ENCODE data around the gene FAM13C.
"Not testable (repeated sequence)": the region's sequence is repeated elsewhere in the genome, so short reads cannot be mapped to it uniquely, and the experiment has no call there.

FAM13C gene

GRCh38 chr10:59362144-59362958, at the start of gene FAM13C:
Gene FAM13C, minus strand, starts transcription at chr10:59362549. Its CDS starts 89 bp downstream, at chr10:59362460.
- Histone ChIP-seq H2AFZ (ENCODE audit: low read length, unreplicated experiment) (peak within 1 kb of the TSS; percentile 91), H3K27ac (ENCODE audit: low read depth, low read length) (no peak within 1 kb of the TSS), H3K79me2 (ENCODE audit: control insufficient read depth, insufficient read depth, low read length, unreplicated experiment) (no peaks in the 10 kb centered on the region), H3K27me3 (ENCODE audit: insufficient read depth, low read length) (0 out of 2 replicates have a peak, but pooled peaks cover 3% of the 10 kb centered on the region), H3K36me3 (ENCODE audit: insufficient read depth, low read length) (no peaks in the 10 kb centered on the region), H3K4me3 (ENCODE audit: low read depth, low read length) (peak within 1 kb of the TSS; percentile 79), H3K4me1 (ENCODE audit: control insufficient read depth, insufficient read depth, low read length, unreplicated experiment) (no peaks in the 10 kb centered on the region)

GRCh38 chr10:59405235-59405634, 42.9 kb upstream of the FAM13C start:
- Histone ChIP-seq H3K4me3 (ENCODE audit: low read depth, low read length) (no peak overlapping the region), H3K36me3 (ENCODE audit: insufficient read depth, low read length) (no peaks in the 10 kb centered on the region), H3K79me2 (ENCODE audit: control insufficient read depth, insufficient read depth, low read length, unreplicated experiment) (no peaks in the 10 kb centered on the region), H3K27me3 (ENCODE audit: insufficient read depth, low read length) (no peaks in the 10 kb centered on the region), H2AFZ (ENCODE audit: low read length, unreplicated experiment) (no peak overlapping the region), H3K4me1 (ENCODE audit: control insufficient read depth, insufficient read depth, low read length, unreplicated experiment) (no peaks in the 10 kb centered on the region), H3K27ac (ENCODE audit: low read depth, low read length) (no peak overlapping the region)

- H3K79me2 ChIP-seq (ENCODE audit: control insufficient read depth, insufficient read depth, low read length, unreplicated experiment): no peaks in the 10 kb centered on the region
- H3K36me3 ChIP-seq (ENCODE audit: insufficient read depth, low read length): no peaks in the 10 kb centered on the region
- H3K4me3 ChIP-seq (ENCODE audit: low read depth, low read length): no peak overlapping the region
- H3K27ac ChIP-seq (ENCODE audit: low read depth, low read length): no peak overlapping the region
- no peaks in the 10 kb centered on the region for H3K27me3 ChIP-seq (ENCODE audit: insufficient read depth, low read length)
- no peaks in the 10 kb centered on the region for H3K4me1 ChIP-seq (ENCODE audit: control insufficient read depth, insufficient read depth, low read length, unreplicated experiment)
- no peak overlapping the region for H2AFZ ChIP-seq (ENCODE audit: low read length, unreplicated experiment)
Observed at GRCh38 chr10:59400214-59400613, 37.9 kb upstream of the FAM13C start.

DNA sequence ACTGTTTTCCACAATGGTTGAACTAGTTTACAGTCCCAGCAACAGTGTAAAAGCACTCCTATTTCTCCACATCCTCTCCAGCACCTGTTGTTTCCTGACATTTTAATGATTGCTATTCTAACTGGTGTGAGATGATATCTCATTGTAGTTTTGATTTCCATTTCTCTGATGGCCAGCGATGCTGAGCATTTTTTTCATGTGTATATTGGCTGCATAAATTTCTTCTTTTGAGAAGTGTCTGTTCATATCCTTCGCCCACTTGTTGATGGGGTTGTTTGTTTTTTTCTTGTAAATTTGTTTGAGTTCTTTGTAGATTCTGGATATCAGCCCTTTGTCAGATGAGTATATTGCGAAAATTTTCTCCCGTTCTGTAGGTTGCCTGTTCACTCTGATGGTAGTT, 37.0 kb upstream of the FAM13C start:
- not testable (repeated sequence) for H3K79me2 ChIP-seq (ENCODE audit: control insufficient read depth, insufficient read depth, low read length, unreplicated experiment); H3K27me3 ChIP-seq (ENCODE audit: insufficient read depth, low read length); H3K36me3 ChIP-seq (ENCODE audit: insufficient read depth, low read length); H3K4me1 ChIP-seq (ENCODE audit: control insufficient read depth, insufficient read depth, low read length, unreplicated experiment); H3K4me3 ChIP-seq (ENCODE audit: low read depth, low read length); H3K27ac ChIP-seq (ENCODE audit: low read depth, low read length); H2AFZ ChIP-seq (ENCODE audit: low read length, unreplicated experiment)

DNA sequence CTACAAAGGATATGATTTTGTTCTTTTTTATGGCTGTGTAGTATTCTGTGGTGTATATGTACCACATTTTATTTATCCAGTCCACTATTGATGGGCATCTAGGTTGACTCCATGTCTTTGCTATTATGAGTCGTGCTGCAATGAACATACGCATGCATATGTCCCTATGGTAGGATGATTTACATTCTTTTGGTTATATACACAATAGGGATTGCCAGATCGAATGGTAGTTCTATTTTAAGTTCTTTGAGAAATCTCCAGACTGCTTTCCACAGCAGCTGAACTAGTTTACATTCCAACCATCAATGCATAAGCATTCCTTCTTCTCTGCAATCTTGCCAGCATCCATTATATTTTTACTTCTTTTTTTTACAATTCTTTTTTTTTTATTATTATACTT, 35.6 kb upstream of the FAM13C start:
- H3K79me2 ChIP-seq (ENCODE audit: control insufficient read depth, insufficient read depth, low read length, unreplicated experiment): no peaks in the 10 kb centered on the region
- peaks cover 11% of the 10 kb centered on the region for H3K4me1 ChIP-seq (ENCODE audit: control insufficient read depth, insufficient read depth, low read length, unreplicated experiment)
- H3K27ac ChIP-seq (ENCODE audit: low read depth, low read length): no peak overlapping the region
- H3K27me3 ChIP-seq (ENCODE audit: insufficient read depth, low read length): no peaks in the 10 kb centered on the region
- H2AFZ ChIP-seq (ENCODE audit: low read length, unreplicated experiment): no peak overlapping the region
- no peak overlapping the region for H3K4me3 ChIP-seq (ENCODE audit: low read depth, low read length)
- no peaks in the 10 kb centered on the region for H3K36me3 ChIP-seq (ENCODE audit: insufficient read depth, low read length)

- no peaks in the 10 kb centered on the region for H3K79me2 ChIP-seq (ENCODE audit: control insufficient read depth, insufficient read depth, low read length, unreplicated experiment)
- no peaks in the 10 kb centered on the region for H3K36me3 ChIP-seq (ENCODE audit: insufficient read depth, low read length)
- peaks cover 12% of the 10 kb centered on the region for H3K4me1 ChIP-seq (ENCODE audit: control insufficient read depth, insufficient read depth, low read length, unreplicated experiment)
- H3K27me3 ChIP-seq (ENCODE audit: insufficient read depth, low read length): no peaks in the 10 kb centered on the region
- no peak overlapping the region for H3K4me3 ChIP-seq (ENCODE audit: low read depth, low read length)
- no peak overlapping the region for H2AFZ ChIP-seq (ENCODE audit: low read length, unreplicated experiment)
- no peak overlapping the region for H3K27ac ChIP-seq (ENCODE audit: low read depth, low read length)
Observed at GRCh38 chr10:59395984-59396383, 33.6 kb upstream of the FAM13C start.

- Histone ChIP-seq H3K27me3 (ENCODE audit: insufficient read depth, low read length) (no peaks in the 10 kb centered on the region), H3K79me2 (ENCODE audit: control insufficient read depth, insufficient read depth, low read length, unreplicated experiment) (no peaks in the 10 kb centered on the region), H3K4me1 (ENCODE audit: control insufficient read depth, insufficient read depth, low read length, unreplicated experiment) (peaks cover 18% of the 10 kb centered on the region), H3K27ac (ENCODE audit: low read depth, low read length) (no peak overlapping the region), H3K36me3 (ENCODE audit: insufficient read depth, low read length) (no peaks in the 10 kb centered on the region), H2AFZ (ENCODE audit: low read length, unreplicated experiment) (no peak overlapping the region), H3K4me3 (ENCODE audit: low read depth, low read length) (no peak overlapping the region)
Observed at GRCh38 chr10:59393349-59393748, 31.0 kb upstream of the FAM13C start.

DNA sequence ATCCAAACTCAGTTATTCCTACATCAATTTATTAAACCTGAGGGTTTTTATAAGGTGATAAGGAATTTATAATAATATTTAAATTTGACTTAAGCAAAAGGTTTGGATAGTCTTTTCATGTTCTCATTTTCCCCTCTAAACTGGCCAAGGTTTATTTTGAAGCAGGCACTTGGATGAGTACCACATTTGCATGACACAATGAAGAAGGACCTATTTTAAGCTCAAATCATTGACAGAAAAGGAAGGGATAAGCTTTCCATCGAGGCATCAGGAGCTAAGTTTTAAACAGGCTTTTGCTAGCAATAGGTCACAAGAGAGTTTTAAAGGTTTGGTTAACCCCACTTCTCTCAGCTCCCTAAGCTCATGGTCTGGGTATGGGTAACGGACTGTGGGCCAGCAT, 28.7 kb upstream of the FAM13C start:
- Histone ChIP-seq H3K27ac (ENCODE audit: low read depth, low read length) (no peak overlapping the region), H3K4me1 (ENCODE audit: control insufficient read depth, insufficient read depth, low read length, unreplicated experiment) (peaks cover 32% of the 10 kb centered on the region), H3K27me3 (ENCODE audit: insufficient read depth, low read length) (no peaks in the 10 kb centered on the region), H3K79me2 (ENCODE audit: control insufficient read depth, insufficient read depth, low read length, unreplicated experiment) (no peaks in the 10 kb centered on the region), H3K4me3 (ENCODE audit: low read depth, low read length) (no peak overlapping the region), H2AFZ (ENCODE audit: low read length, unreplicated experiment) (no peak overlapping the region), H3K36me3 (ENCODE audit: insufficient read depth, low read length) (no peaks in the 10 kb centered on the region)

- Histone ChIP-seq H3K4me1 (ENCODE audit: control insufficient read depth, insufficient read depth, low read length, unreplicated experiment) (peaks cover 28% of the 10 kb centered on the region), H3K27me3 (ENCODE audit: insufficient read depth, low read length) (no peaks in the 10 kb centered on the region), H3K79me2 (ENCODE audit: control insufficient read depth, insufficient read depth, low read length, unreplicated experiment) (no peaks in the 10 kb centered on the region), H3K4me3 (ENCODE audit: low read depth, low read length) (no peak overlapping the region), H3K27ac (ENCODE audit: low read depth, low read length) (peak overlapping the region; percentile 93), H2AFZ (ENCODE audit: low read length, unreplicated experiment) (peak overlapping the region; percentile 70), H3K36me3 (ENCODE audit: insufficient read depth, low read length) (no peaks in the 10 kb centered on the region)
Observed at GRCh38 chr10:59388671-59388976, 26.3 kb upstream of the FAM13C start.

- no peaks in the 10 kb centered on the region for H3K27me3 ChIP-seq (ENCODE audit: insufficient read depth, low read length)
- peak overlapping the region; percentile 93 for H3K27ac ChIP-seq (ENCODE audit: low read depth, low read length)
- no peak overlapping the region for H3K4me3 ChIP-seq (ENCODE audit: low read depth, low read length)
- H3K36me3 ChIP-seq (ENCODE audit: insufficient read depth, low read length): no peaks in the 10 kb centered on the region
- peaks cover 23% of the 10 kb centered on the region for H3K4me1 ChIP-seq (ENCODE audit: control insufficient read depth, insufficient read depth, low read length, unreplicated experiment)
- H2AFZ ChIP-seq (ENCODE audit: low read length, unreplicated experiment): peak overlapping the region; percentile 70
- no peaks in the 10 kb centered on the region for H3K79me2 ChIP-seq (ENCODE audit: control insufficient read depth, insufficient read depth, low read length, unreplicated experiment)
Observed at GRCh38 chr10:59387951-59388670, 25.8 kb upstream of the FAM13C start.

DNA sequence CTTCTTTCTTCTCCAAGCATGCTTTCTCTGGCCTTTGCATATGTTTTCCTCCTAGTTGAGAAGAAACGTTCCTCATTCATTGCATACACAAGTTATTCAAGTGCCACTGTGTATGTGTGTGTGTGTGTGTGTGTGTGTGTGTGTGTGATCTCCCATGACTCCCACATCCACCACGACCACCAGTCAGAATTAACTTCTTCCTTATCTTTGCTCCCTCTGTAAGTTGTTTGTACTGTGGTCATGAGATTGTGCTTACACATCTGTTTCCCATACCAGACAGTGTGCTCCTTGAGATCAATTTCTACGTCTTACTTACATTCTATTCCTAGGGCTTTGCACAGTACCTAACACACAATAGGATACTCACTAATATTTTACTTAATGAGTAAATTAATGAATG, 22.4 kb upstream of the FAM13C start:
- no peaks in the 10 kb centered on the region for H3K27me3 ChIP-seq (ENCODE audit: insufficient read depth, low read length)
- H3K27ac ChIP-seq (ENCODE audit: low read depth, low read length): no peak overlapping the region
- no peak overlapping the region for H3K4me3 ChIP-seq (ENCODE audit: low read depth, low read length)
- no peaks in the 10 kb centered on the region for H3K79me2 ChIP-seq (ENCODE audit: control insufficient read depth, insufficient read depth, low read length, unreplicated experiment)
- no peak overlapping the region for H2AFZ ChIP-seq (ENCODE audit: low read length, unreplicated experiment)
- no peaks in the 10 kb centered on the region for H3K36me3 ChIP-seq (ENCODE audit: insufficient read depth, low read length)
- H3K4me1 ChIP-seq (ENCODE audit: control insufficient read depth, insufficient read depth, low read length, unreplicated experiment): peaks cover 23% of the 10 kb centered on the region
